Natural killer cell (primary cell): ENCODE measurements around the gene LIX1L. TPM values are rescaled to one million over a fixed set of nuclear protein-coding genes. Genes with fewer than 3 reads are reported as not detected.

Experiments
- ATAC-seq, 3 donors: fragments of 150-1000 bp in 2 of 3; fragments of 200-7000 bp in 1 of 3; cut with Tn5 transposase; 1 replicate in 1 of 3; 2 replicates in 2 of 3; pipeline ENCODE4 v1.10.0; 2021; ENCODE audit warnings: mild to moderate bottlenecking in 2 of 3, moderate library complexity in 2 of 3
- DNase-seq, 2 donors: peaks; one replicate each; pipeline versions ENCODE4 v3.0.0 to v3.0.0-alpha.2; 2013 to 2021; ENCODE audit warnings: mixed read lengths in 1 of 2
- H3K27ac ChIP-seq: one replicate; pipeline ENCODE4 v1.5.1; 2013; ENCODE audit warnings: mild to moderate bottlenecking, low read length
- H3K27me3 ChIP-seq: one replicate; pipeline ENCODE4 v1.6.1; 2013; ENCODE audit warnings: low read length; ENCODE audit not compliant: control insufficient read depth, insufficient read depth
- H3K36me3 ChIP-seq: one replicate; pipeline ENCODE4 v1.6.1; 2013; ENCODE audit warnings: low read length; ENCODE audit not compliant: control insufficient read depth, insufficient read depth
- H3K4me1 ChIP-seq: one replicate; pipeline ENCODE4 v1.6.1; 2013; ENCODE audit warnings: low read length; ENCODE audit not compliant: control insufficient read depth, insufficient read depth
- H3K4me3 ChIP-seq: one replicate; pipeline ENCODE4 v1.5.1; 2013; ENCODE audit warnings: low read length
- H3K9me3 ChIP-seq: one replicate; pipeline ENCODE4 v1.6.1; 2013; ENCODE audit warnings: low read length; ENCODE audit not compliant: control insufficient read depth, insufficient read depth
- H3K27ac Mint-ChIP-seq, 2 donors: one replicate each; pipeline ENCODE4 v1.8.0; 2022; ENCODE audit warnings: mild to moderate bottlenecking in 2 of 2, mixed read lengths in 2 of 2, moderate library complexity in 1 of 2
- H3K27me3 Mint-ChIP-seq, 2 donors: one replicate each; pipeline ENCODE4 v1.8.0; 2022; ENCODE audit warnings: low read depth in 2 of 2, mixed read lengths in 2 of 2
- H3K36me3 Mint-ChIP-seq: one replicate; pipeline ENCODE4 v1.8.0; 2022; ENCODE audit warnings: mixed read lengths
- H3K4me1 Mint-ChIP-seq, 2 donors: one replicate each; pipeline ENCODE4 v1.8.0; 2022; ENCODE audit warnings: mixed read lengths in 2 of 2
- H3K4me3 Mint-ChIP-seq: one replicate; pipeline ENCODE4 v1.8.0; 2022; ENCODE audit warnings: mild to moderate bottlenecking, moderate library complexity, mixed read lengths
- H3K9me3 Mint-ChIP-seq, 2 donors: one replicate each; pipeline ENCODE4 v1.8.0; 2022; ENCODE audit warnings: mixed read lengths in 2 of 2
- CTCF ChIP-seq: fragments of 200-600 bp; IDR thresholded peaks from one replicate; pipeline ENCODE4 v1.8.0; 2022; ENCODE audit warnings: antibody characterized with exemption
- WGBS: methylation state at CpG from one replicate; pipeline ENCODE4 v1.1.7; 2013; ENCODE audit warnings: missing lambda C conversion rate; ENCODE audit not compliant: insufficient coverage; 5-methylcytosine and 5-hydroxymethylcytosine counted together
- intact Hi-C: fragments of 100-400 bp; cut with micrococcal nuclease; formaldehyde crosslinking; loops from one replicate; pipeline ENCODE4 v1.14.2; 2022
- total RNA-seq, 4 donors: library from RNA; stranded (reverse); fragments of 120-200 nt in 1 of 4; gene quantifications; one replicate each; pipeline versions ENCODE4 v1.2.3 to v1.2.4, GENCODE V29; 2013 to 2022

Gene LIX1L
- total RNA-seq, 3 donors from 2014 or later (not counting 1 experiment from before 2014, with no cell fraction given) = 33.4 to 41.3 (median 38.2) TPM

GRCh38 chr1:145893306-145894055, 64.3 kb downstream of the LIX1L start:
- no peak overlapping the region for H3K27ac Mint-ChIP-seq

GRCh38 chr1:145892486-145893087, 65.2 kb downstream of the LIX1L start:
- Histone ChIP-seq H3K4me1 (no peaks in the 10 kb centered on the region), H3K36me3 (no peaks in the 10 kb centered on the region), H3K27me3 (no peaks in the 10 kb centered on the region), H3K4me3 (no peak overlapping the region), H3K9me3 (no peaks in the 10 kb centered on the region), H3K27ac (no peak overlapping the region)
- no peak for TF ChIP-seq CTCF
- Mint-ChIP-seq H3K27me3 (no peaks in the 10 kb centered on the region), H3K27ac (no peak overlapping the region), H3K9me3 (no peaks in the 10 kb centered on the region), H3K4me1 (no peaks in the 10 kb centered on the region), H3K4me3 (no peak overlapping the region), H3K36me3 (no peaks in the 10 kb centered on the region)
- WGBS = 96% methylated on average over 3 of the region's 3 CpGs
- intact Hi-C loops = no loop called here
- no peak for ATAC-seq
- no peak for DNase-seq

More at GRCh38 chr1:145893306-145894055, 64.3 kb downstream of the LIX1L start:
- Mint-ChIP-seq H3K9me3 (no peaks in the 10 kb centered on the region), H3K4me3 (no peak overlapping the region), H3K27me3 (no peaks in the 10 kb centered on the region), H3K36me3 (no peaks in the 10 kb centered on the region), H3K4me1 (no peaks in the 10 kb centered on the region)
- intact Hi-C loops = no loop called here
- ATAC-seq (no peak), DNase-seq (no peak)
- H3K4me1 ChIP-seq = no peaks in the 10 kb centered on the region
- TF ChIP-seq CTCF = no peak
- WGBS = 89% methylated on average over 7 of the region's 7 CpGs
- H3K36me3 ChIP-seq = no peaks in the 10 kb centered on the region
- no peaks in the 10 kb centered on the region for H3K9me3 ChIP-seq
- H3K4me3 ChIP-seq = no peak overlapping the region
- H3K27ac ChIP-seq = no peak overlapping the region
- no peaks in the 10 kb centered on the region for H3K27me3 ChIP-seq

GRCh38 chr1:145891587-145892485, 66.0 kb downstream of the LIX1L start:
- H3K4me3 Mint-ChIP-seq = no peak overlapping the region
- peak; percentile 63 to 76 (median 63) for ATAC-seq
- Histone ChIP-seq H3K27ac (no peak overlapping the region), H3K4me1 (no peaks in the 10 kb centered on the region), H3K27me3 (no peaks in the 10 kb centered on the region), H3K4me3 (no peak overlapping the region), H3K36me3 (no peaks in the 10 kb centered on the region), H3K9me3 (no peaks in the 10 kb centered on the region)
- peak; percentile 72 for TF ChIP-seq CTCF
- peak; percentile 35 to 70 for DNase-seq
- no peaks in the 10 kb centered on the region for H3K27me3 Mint-ChIP-seq
- no peak overlapping the region for H3K27ac Mint-ChIP-seq
- no peaks in the 10 kb centered on the region for H3K9me3 Mint-ChIP-seq
- intact Hi-C loops = no loop called here
- H3K4me1 Mint-ChIP-seq = no peaks in the 10 kb centered on the region
- H3K36me3 Mint-ChIP-seq = no peaks in the 10 kb centered on the region
- 11% methylated on average over 3 of the region's 6 CpGs for WGBS
